NCI-H460 (cell line): ENCODE measurements around the gene ARVCF. TPM values are rescaled to one million over a fixed set of nuclear protein-coding genes. Genes with fewer than 3 reads are reported as not detected.
A peak's percentile ranks its signal among the peaks of the same experiment; 100 is the strongest.

Experiments
- DNase-seq: peaks from one replicate; pipeline ENCODE4 v3.0.0-alpha.2; 2016; ENCODE audit warnings: low read depth; ENCODE audit errors: extremely low read depth
- total RNA-seq: library from RNA; depleted of rRNA; stranded (reverse); fragments of >200 nt; shearing (Covaris generic); gene quantifications from 2 replicates; pipeline ENCODE4 v1.2.3, GENCODE V29; 2014

The ARVCF gene
- total RNA-seq, 1 experiment from 2014 or later: 0.84 TPM

DNA sequence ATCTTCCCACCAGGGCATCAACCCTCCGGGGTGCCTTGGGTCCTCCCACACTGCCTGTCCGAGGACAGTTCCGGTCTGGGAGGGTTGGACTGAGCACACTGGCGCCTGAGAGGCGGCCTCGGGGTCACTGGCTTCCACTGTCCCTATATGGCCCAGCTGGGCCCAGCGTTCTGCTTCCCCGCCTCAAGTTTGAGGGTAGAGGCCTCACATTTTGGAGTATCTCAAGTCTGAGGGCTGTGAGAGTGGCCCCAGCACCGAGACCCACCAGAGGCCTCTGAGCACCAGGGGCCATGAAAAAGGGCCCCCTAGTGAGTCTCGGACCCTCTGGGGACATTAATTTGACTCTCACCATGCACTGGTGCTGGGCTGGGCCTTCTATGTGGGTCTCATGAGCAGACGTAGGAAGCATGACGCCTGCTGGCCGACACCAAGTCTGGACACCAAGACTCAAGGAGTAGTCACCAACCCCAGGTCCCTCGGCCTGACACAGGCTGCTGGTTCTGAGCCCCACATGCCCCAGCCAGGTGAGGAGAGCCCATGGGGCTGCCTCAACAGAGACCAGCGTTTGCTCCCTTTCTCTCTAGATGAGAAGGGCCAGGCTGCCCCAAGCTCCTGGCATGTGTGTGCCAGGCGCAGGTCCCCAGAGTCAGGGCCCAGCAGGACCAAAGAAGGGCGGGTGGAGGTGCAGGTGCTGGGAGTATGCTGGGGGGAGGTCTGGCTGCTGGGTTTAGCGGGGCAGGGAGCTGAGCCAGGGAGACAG lies 27.5 kb downstream of the ARVCF start:
- DNase-seq: no peak

DNA sequence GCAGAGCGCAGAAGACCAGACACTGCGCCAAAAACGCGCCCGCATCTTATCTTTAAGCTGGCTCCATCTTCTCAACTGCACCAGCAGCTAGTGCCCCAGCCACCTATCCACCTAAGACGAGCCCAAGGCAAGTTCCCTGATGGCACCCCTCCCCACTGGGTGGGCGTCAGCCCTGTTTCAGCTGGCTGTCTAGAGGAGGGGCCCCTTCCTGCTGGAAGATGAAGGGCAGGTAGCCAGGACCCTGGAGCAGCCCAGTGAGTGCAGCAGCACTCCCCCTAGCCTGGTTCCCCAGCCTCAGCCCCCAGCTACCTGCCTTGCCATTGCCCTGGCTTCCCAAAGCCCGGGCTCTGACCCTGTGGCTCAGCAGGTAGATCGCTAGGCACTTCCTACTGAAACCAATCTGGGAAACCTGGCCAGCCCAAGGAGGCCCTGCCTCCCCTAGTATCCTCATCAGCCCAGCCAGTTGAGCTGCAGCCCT lies 28.3 kb downstream of the ARVCF start:
- no peak for DNase-seq

GRCh38 chr22:19987394-19988306 lies 29.0 kb downstream of the ARVCF start:
- DNase-seq: no peak

- DNase-seq: peak; percentile 43
These were observed 29.9 kb downstream of the ARVCF start for GRCh38 chr22:19986410-19987341.

DNA sequence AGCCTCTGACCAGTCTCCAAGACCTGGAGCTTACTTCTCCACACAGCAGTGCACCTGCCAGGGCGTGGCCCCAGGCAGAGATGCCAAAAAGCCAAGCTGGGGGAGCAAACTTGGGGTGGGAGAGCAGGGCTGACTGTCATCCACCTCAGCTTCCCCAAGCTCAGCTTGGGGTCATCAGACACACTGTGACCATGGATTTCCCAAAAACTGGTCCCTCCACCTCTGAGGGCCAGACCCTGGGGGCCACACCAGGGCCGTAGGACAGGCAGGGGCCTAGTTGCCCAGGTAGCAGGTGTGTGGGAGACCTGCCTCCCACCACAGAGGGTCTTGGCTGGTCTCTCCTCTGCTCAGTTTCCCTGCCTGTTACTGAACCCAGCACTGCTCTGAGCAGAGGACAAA lies 30.6 kb downstream of the ARVCF start:
- no peak for DNase-seq

DNA sequence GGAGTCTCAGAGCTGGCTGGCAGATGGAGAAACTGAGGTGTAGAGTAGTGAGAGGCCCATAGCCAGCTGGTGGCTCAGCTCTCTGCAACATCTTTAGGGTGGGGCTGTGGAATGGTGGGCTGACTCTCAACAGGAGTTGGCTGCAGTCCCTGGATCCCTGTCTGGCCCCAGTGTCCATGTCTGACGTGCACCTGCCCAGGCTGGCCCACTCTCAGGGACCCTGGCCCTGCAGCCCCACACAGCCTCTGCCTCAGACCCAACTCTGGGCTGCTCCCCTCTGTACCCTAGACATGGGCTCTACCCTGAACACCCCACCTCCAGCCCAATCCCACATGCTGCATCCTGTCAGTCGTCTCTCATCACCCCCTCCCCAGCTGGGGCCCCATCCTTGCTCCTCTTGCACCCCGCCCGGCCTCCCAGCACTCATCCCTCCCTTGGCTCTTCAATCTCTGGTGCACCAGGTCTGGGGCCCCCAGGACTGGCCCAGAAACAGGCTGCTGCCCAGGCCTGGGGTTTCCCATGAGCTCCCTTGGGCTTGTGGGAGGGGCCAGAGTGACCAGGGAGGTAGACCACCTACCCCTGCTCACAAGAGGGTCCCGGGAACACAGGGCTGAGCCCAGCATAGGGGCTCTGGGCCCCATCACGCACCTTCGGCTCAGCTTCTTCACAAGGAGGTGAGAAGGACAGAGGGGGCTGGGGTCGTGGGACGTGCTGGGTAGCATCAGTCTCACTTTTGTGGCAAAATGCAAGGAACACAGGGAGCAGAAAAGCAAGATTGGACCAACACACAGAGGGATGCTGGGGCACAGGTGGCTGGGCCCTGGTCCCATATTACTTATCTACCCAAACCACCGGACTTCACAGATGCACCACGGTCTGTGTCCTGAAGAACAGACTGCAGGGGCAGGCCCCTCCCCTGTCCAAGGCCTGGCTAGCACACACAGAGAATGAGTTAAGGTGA lies 31.5 kb downstream of the ARVCF start:
- DNase-seq: no peak

DNA sequence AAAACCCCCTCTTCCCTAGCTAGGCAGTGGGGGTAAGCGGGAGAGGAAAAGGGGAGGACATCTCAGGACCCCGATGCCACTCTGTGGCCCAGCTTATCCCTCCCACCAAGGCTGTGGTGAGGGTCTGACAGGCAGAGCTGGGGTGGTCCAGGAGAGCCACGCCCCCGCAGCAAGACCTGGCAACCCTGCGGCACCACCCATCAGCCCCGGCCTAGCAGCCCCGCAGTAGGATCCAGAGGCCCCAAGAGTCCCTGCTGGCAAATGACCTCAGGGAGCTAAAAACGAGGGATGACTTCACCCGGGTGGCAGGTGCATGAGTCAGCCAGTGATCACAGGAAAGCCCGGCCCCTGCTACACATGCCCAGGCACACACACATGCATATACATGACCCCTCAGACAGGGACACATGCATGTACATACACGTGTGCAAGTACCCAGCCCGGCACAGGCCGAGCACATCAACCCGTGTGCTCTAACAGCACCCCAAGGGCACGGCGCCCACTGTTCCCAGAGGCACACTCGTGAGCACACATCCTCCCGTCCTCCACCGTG lies 32.3 kb downstream of the ARVCF start:
- no peak for DNase-seq

DNA sequence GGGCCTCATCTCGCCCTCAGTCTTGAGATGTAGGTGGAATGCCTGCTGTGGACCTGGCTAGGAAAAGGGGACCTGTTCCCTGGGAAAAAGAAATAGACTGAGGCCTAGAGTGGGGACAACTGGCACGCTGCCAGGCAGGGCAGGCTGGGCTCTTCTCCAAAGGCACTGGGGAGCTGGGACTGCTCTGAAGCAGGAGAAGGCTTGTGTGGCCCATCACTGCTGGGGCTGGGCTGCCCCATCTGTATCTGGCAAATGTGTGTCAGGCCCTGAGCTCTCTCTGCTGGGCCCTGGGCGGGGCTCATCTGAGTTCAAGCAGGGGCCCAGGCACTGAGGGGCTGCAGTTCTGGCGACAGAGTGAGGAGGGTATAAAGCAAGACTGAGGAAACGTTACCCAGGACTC lies 32.9 kb downstream of the ARVCF start:
- no peak for DNase-seq

GRCh38 chr22:19982991-19983578 lies 33.5 kb downstream of the ARVCF start:
- DNase-seq: no peak

GRCh38 chr22:19981961-19982920 lies 34.4 kb downstream of the ARVCF start:
- DNase-seq: no peak

DNA sequence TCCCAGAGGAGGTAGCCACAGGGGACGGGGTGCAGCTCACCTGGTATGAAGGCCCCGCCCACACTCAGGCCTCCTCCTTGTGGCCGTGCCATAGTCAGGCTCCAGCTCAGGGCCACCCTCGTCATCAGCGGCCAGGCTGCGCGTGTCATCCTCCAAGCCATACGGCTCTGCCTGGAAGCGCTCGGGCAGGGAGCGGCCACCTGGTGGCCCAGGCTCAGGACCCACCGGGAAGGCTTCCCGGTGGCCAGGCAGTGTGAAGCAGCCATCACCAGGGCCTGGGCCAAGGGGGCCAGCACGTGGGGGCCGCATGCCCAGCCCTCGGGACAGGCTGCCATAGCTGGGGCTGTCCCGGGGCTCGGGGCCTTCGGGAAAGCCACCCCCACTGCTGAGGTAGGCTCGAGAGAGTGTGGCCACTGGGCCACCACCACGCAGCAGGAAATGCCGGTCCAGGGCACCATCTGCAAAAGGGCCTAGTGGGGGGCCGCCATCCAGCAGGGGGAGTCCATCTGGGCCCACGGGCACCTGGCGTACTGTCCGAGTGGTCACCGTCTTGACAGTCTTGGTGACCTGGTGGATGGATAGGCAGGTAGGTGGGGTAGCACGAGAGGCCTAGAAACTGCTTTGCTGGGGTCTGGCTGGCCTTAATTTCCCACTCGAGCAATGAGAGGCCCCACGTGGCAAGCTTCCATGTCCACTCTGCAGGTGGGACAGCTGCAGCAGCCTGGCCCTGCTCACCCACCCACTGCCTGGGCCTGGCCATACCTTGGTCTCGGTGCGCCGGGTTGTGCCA lies 35.3 kb downstream of the ARVCF start:
- DNase-seq: no peak

DNA sequence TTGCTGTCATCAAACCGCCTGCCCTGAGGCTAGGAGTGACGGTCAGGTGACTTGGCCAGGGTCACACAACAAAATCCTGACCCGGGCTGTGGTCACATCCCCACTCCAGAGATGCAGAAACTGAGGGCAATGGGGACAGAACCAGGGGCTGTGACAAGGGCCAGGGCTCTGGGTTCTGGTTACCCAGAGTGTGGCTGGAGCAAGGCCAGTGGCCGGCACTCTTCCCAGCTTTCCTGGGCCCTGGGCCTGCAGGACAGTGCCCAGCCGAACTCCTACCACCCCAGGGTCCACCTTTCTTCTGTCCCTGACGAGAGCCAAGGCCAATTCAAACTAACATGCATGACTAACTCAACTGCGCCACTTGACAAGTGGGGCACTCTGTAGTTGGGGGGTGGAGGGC lies 35.9 kb downstream of the ARVCF start:
- no peak for DNase-seq

GRCh38 chr22:19979712-19980493 lies 36.7 kb downstream of the ARVCF start:
- no peak for DNase-seq

GRCh38 chr22:19978748-19979147 lies 37.9 kb downstream of the ARVCF start:
- no peak for DNase-seq

- DNase-seq: no peak
These were observed 39.1 kb downstream of the ARVCF start for GRCh38 chr22:19977296-19978243.
